ENCODE data around the gene KIF6.

KIF6 gene

DNA sequence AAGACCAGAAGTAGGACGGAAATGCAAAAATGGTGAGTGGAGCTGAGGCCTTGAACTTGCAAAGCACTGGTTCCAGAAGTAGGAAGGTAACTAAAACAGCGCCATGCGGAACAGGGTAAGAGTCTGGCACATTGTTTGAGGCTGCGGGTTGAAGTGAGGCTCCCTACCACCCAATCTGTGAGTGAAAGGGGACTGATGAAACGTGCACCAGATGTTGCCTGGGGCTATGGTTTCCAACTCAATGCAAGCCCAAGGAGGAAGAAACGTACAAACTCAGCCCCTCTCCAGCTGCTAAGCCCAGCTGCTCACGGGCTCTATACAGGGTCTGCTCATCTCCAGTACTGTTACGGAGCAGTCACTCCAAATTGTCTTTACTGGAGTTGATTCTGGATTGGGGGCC is 334.0 kb downstream of the KIF6 start:
- in situ Hi-C loops (cut with MboI; ENCODE audit: low pct_unique_long_range_greater_than_20kb, low sequenced_read_pairs, unreplicated experiment): no loop called here
- DNase-seq (ENCODE audit: low spot score): no peak
- TF ChIP-seq, protein P1, sequence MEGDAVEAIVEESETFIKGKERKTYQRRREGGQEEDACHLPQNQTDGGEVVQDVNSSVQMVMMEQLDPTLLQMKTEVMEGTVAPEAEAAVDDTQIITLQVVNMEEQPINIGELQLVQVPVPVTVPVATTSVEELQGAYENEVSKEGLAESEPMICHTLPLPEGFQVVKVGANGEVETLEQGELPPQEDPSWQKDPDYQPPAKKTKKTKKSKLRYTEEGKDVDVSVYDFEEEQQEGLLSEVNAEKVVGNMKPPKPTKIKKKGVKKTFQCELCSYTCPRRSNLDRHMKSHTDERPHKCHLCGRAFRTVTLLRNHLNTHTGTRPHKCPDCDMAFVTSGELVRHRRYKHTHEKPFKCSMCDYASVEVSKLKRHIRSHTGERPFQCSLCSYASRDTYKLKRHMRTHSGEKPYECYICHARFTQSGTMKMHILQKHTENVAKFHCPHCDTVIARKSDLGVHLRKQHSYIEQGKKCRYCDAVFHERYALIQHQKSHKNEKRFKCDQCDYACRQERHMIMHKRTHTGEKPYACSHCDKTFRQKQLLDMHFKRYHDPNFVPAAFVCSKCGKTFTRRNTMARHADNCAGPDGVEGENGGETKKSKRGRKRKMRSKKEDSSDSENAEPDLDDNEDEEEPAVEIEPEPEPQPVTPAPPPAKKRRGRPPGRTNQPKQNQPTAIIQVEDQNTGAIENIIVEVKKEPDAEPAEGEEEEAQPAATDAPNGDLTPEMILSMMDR (IDR thresholded peaks at IDR 0.05; ENCODE audit: extremely low read depth, insufficient read depth, missing control alignments): no peak

DNA sequence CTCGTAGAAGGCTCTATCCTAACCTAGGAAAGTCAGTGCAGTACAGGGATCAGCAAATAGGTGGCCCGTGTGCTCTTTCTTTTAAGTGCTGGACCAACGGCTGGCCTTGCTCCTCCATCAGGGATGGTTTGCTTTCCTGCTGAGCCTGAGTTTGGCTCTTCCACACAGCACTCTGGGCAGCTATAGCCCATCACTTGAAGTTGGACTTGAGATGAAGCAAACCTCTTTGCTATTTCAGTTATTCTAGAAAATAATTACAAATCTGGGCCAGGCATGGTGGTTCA is 335.8 kb downstream of the KIF6 start:
- no peak for DNase-seq (ENCODE audit: low spot score)
- TF ChIP-seq, protein P1 (IDR thresholded peaks at IDR 0.05; ENCODE audit: extremely low read depth, insufficient read depth, missing control alignments): no peak
- in situ Hi-C loops (cut with MboI; ENCODE audit: low pct_unique_long_range_greater_than_20kb, low sequenced_read_pairs, unreplicated experiment): no loop called here

DNA sequence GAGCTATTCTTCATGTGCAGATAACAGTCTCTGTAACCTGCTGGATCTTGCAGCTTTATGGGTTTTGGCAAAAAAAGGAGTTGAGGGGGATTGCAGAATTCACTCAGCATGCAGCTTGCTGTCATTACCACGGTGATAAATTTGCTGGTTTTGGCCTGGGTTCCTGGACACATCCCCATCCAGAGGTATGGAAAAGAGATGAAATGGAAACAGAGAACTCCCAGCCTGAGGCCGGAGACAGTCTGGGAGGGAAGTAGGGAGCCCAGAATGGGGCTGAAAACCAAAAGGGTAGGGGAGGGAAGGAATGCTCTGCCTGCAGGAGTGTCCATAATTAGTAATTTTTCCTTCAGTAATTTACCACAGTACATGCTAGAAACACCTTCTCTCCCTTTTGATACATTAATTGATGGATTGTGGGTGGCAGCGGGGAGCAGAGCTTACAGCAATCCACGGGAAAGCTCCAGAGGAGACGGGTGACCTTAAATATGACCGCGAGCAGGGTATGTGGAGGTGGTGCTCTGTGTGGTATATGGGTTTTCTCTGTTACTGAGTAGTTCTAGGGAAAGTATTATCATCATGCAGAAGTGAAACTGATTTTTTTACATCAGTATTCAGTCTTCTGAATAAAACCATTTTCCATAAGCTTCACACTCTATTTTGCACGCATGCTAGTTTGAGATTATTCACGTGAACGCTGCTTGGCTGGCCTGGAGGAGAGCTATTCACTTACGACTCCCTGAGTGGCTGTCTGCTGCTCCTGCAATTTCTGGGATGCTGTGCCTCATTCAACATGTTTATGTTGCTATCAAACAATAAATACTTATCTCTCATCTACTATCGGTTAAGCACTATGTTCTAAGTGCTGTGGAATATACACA is 336.4 kb downstream of the KIF6 start:
- in situ Hi-C loops (cut with MboI; ENCODE audit: low pct_unique_long_range_greater_than_20kb, low sequenced_read_pairs, unreplicated experiment): no loop called here
- TF ChIP-seq, protein P1 (IDR thresholded peaks at IDR 0.05; ENCODE audit: extremely low read depth, insufficient read depth, missing control alignments): no peak
- no peak for DNase-seq (ENCODE audit: low spot score)

DNA sequence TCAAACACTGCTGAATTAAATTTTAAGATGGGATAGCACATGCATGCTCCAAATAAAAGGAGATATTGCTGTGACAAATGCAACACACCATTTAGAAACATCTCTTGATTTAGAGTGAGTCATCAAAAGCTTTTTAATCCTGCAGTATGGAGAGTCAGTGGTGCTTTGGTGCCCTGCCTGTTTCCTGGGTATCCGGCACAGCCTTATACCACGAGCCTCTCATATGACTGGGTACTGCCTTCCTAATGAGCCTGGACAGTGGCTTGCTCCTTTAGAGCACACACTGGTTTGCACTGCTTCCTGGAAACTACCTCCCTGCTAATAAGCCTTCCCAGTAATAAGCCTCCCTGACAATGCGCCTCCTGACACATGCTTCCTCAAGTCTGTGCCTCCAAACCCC is 337.4 kb downstream of the KIF6 start:
- no peak for DNase-seq (ENCODE audit: low spot score)
- in situ Hi-C loops (cut with MboI; ENCODE audit: low pct_unique_long_range_greater_than_20kb, low sequenced_read_pairs, unreplicated experiment): no loop called here
- TF ChIP-seq, protein P1 (IDR thresholded peaks at IDR 0.05; ENCODE audit: extremely low read depth, insufficient read depth, missing control alignments): no peak

DNA sequence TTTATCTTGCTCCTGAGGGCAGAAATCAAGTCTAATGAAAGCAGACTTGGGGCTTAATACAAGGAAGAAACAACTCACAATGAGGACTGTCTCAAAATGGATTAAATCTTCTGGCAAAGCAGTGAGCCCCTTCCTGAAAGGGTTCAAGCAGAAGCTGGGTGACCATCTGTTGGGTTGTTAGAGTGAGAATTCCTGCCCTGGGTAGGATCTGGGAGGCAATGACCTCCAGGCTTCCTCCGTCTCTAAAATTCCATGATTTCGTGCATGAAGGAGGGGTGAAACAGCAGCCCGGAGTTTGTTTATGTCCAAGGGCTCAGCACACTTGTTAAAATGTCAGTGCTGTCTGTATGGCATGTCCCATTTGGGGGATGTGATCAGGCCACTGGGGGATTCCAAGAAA is 338.7 kb downstream of the KIF6 start:
- in situ Hi-C loops (cut with MboI; ENCODE audit: low pct_unique_long_range_greater_than_20kb, low sequenced_read_pairs, unreplicated experiment): no loop called here
- TF ChIP-seq, protein P1 (IDR thresholded peaks at IDR 0.05; ENCODE audit: extremely low read depth, insufficient read depth, missing control alignments): no peak
- no peak for DNase-seq (ENCODE audit: low spot score)

DNA sequence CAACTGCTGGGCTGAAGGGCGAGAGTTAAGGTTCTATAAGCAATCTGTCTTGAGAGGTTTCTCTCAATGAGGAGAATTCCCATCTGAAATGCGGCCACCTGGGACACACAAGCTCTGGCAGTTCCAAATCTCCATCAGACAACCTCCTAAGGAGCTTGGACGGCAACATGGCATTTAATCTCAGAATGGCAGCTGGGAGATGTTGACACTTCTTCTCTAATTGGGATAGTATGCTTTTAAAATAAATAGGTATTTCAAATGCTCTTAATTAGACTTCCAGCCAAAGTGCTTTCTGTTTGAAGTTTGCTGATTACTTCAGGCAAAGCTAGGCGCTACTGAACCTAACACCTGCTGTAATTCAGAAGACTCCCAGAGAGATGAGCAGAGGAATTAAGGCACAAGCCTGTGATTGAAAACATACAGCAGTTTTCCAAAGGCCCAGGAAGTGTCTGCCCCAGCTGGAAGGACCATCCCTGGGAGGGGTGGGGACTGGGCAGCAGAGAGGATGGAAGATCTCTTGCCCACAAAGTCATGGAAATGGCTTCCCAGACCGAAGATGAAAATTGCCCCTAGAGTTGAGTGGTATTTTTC is 343.6 kb downstream of the KIF6 start:
- TF ChIP-seq, protein P1 (IDR thresholded peaks at IDR 0.05; ENCODE audit: extremely low read depth, insufficient read depth, missing control alignments): no peak
- in situ Hi-C loops (cut with MboI; ENCODE audit: low pct_unique_long_range_greater_than_20kb, low sequenced_read_pairs, unreplicated experiment): no loop called here
- no peak for DNase-seq (ENCODE audit: low spot score)
